IMR-90 (cell line): ENCODE data around the gene UBL4A. TPM values are rescaled to one million over a fixed set of nuclear protein-coding genes. Genes with fewer than 3 reads are reported as not detected.

Source experiments
- ATAC-seq: fragments of 200-7000 bp; cut with Tn5 transposase; 2 replicates; pipeline ENCODE4 v1.9.1; 2020; ENCODE audit warnings: low read depth, mild to moderate bottlenecking, moderate library complexity
- BruUV-seq: library from RNA; stranded (reverse); fragments of 400-500 nt; replicated peaks from 2 replicates; lab custom pipeline; 2021; lab: Mats Ljungman, UMichigan
- CTCF ChIA-PET: fragments of 300-600 bp; formaldehyde crosslinking; extraction: SDS; loops from one replicate; lab custom pipeline; 2021; ENCODE audit warnings: antibody characterized with exemption; lab: Yijun Ruan, JAX
- POLR2A ChIA-PET: fragments of 300-600 bp; sonication (Branson Sonifier 250); formaldehyde crosslinking; loops from one replicate; lab custom pipeline; 2022; ENCODE audit warnings: antibody characterized with exemption; ENCODE audit not compliant: unreplicated experiment; lab: Charles Lee
- DNase-seq: peaks from one replicate; pipeline ENCODE4 v3.0.0; 2013
- H2AFZ ChIP-seq: replicated peaks from 2 replicates; pipeline ENCODE3; 2013; ENCODE audit warnings: low read length, mild to moderate bottlenecking; ENCODE audit not compliant: poor library complexity
- H2AK5ac ChIP-seq: 2 replicates; pipeline ENCODE4 v1.6.1; 2013; ENCODE audit warnings: low read depth, low read length, inconsistent platforms
- H2AK9ac ChIP-seq: replicated peaks from 2 replicates; pipeline ENCODE3; 2013; ENCODE audit warnings: mild to moderate bottlenecking, low read depth, low read length, moderate library complexity; ENCODE audit not compliant: poor library complexity
- H2BK120ac ChIP-seq: 2 replicates; pipeline ENCODE4 v1.6.1; 2013; ENCODE audit warnings: low read depth, low read length, inconsistent platforms
- H2BK15ac ChIP-seq: 3 replicates; pipeline ENCODE4 v1.6.1; 2013; ENCODE audit warnings: low read depth, low read length, inconsistent platforms
- H2BK20ac ChIP-seq: 2 replicates; pipeline ENCODE4 v1.6.1; 2013; ENCODE audit warnings: low read depth, mild to moderate bottlenecking, inconsistent platforms, low read length, moderate library complexity
- H2BK5ac ChIP-seq: 2 replicates; pipeline ENCODE4 v1.6.1; 2013; ENCODE audit warnings: mild to moderate bottlenecking, low read depth, low read length, inconsistent platforms; ENCODE audit not compliant: poor library complexity, severe bottlenecking
- H3K14ac ChIP-seq: replicated peaks from 2 replicates; pipeline ENCODE4 v1.6.1; 2013; ENCODE audit warnings: low read depth, low read length, inconsistent platforms
- H3K18ac ChIP-seq: 2 replicates; pipeline ENCODE4 v1.6.1; 2013; ENCODE audit warnings: low read depth, low read length, control low read depth
- H3K23ac ChIP-seq: 2 replicates; pipeline ENCODE4 v1.6.1; 2013; ENCODE audit warnings: low read depth, low read length, inconsistent platforms
- H3K27ac ChIP-seq: 2 replicates; pipeline ENCODE4 v1.5.1; 2013; ENCODE audit warnings: mild to moderate bottlenecking, control low read depth, low read length; ENCODE audit not compliant: insufficient read depth
- H3K27me3 ChIP-seq: 2 replicates; pipeline ENCODE4 v1.6.1; 2013; ENCODE audit warnings: low read length; ENCODE audit not compliant: control insufficient read depth, insufficient read depth
- H3K36me3 ChIP-seq: 2 replicates; pipeline ENCODE4 v1.6.1; 2013; ENCODE audit warnings: low read length, mixed read lengths; ENCODE audit not compliant: control insufficient read depth, insufficient read depth
- H3K4ac ChIP-seq: 2 replicates; pipeline ENCODE4 v1.6.1; 2013; ENCODE audit warnings: low read depth, low read length, inconsistent platforms
- H3K4me1 ChIP-seq: 2 replicates; pipeline ENCODE4 v1.6.1; 2013; ENCODE audit warnings: low read length, mixed read lengths; ENCODE audit not compliant: control insufficient read depth, insufficient read depth
- H3K4me2 ChIP-seq: 2 replicates; pipeline ENCODE4 v1.6.1; 2013; ENCODE audit warnings: low read depth, mild to moderate bottlenecking, control low read depth, low read length, moderate library complexity
- H3K4me3 ChIP-seq: 2 replicates; pipeline ENCODE4 v1.5.1; 2013; ENCODE audit warnings: low read depth, mild to moderate bottlenecking, control low read depth, low read length, moderate library complexity; ENCODE audit not compliant: insufficient read depth
- H3K56ac ChIP-seq: 2 replicates; pipeline ENCODE4 v1.6.1; 2013; ENCODE audit warnings: low read length, inconsistent platforms; ENCODE audit not compliant: insufficient read depth; ENCODE audit errors: extremely low read depth
- H3K79me1 ChIP-seq, 2 experiments: 2 replicates each; pipeline ENCODE4 v1.6.1; 2013; ENCODE audit warnings: low read length in 2 of 2, inconsistent platforms in 1 of 2, low read depth in 1 of 2
- H3K9ac ChIP-seq: 2 replicates; pipeline ENCODE4 v1.6.1; 2013; ENCODE audit warnings: low read depth, low read length, control low read depth
- H3K9me1 ChIP-seq: 2 replicates; pipeline ENCODE4 v1.6.1; 2013; ENCODE audit warnings: low read length, inconsistent platforms; ENCODE audit not compliant: insufficient read depth
- H3K9me3 ChIP-seq: 2 replicates; pipeline ENCODE4 v1.6.1; 2013; ENCODE audit warnings: low read length; ENCODE audit not compliant: control insufficient read depth, insufficient read depth
- H4K20me1 ChIP-seq: 2 replicates; pipeline ENCODE4 v1.6.1; 2013; ENCODE audit warnings: low read length, inconsistent platforms; ENCODE audit not compliant: insufficient read depth
- H4K5ac ChIP-seq: 2 replicates; pipeline ENCODE4 v1.6.1; 2013; ENCODE audit warnings: mild to moderate bottlenecking, low read depth, low read length, control low read depth
- H4K8ac ChIP-seq, 2 experiments: 2 replicates each; pipeline ENCODE4 v1.6.1; 2013; ENCODE audit warnings: low read depth in 2 of 2, low read length in 2 of 2, control low read depth in 1 of 2, inconsistent platforms in 1 of 2
- H4K91ac ChIP-seq: 2 replicates; pipeline ENCODE4 v1.6.1; 2013; ENCODE audit warnings: low read depth, low read length, inconsistent platforms; ENCODE audit not compliant: insufficient read depth
- BHLHE40 ChIP-seq: fragments of 150-350 bp; IDR thresholded peaks from 2 replicates; pipeline ENCODE4 v1.6.1; 2016; ENCODE audit warnings: mild to moderate bottlenecking, low read depth, low read length
- CEBPB ChIP-seq: IDR thresholded peaks from 2 replicates; pipeline ENCODE4 v1.6.1; 2012; ENCODE audit warnings: low read depth, low read length, improper control_type of control experiment
- NFE2L2 ChIP-seq: fragments of 150-350 bp; IDR thresholded peaks from 2 replicates; pipeline ENCODE4 v1.6.1; 2016; ENCODE audit warnings: low read depth, mild to moderate bottlenecking, low read length
- WGBS, 2 experiments: methylation state at CpG; one replicate each; pipeline versions ENCODE4 v1.1.5 to v1.1.7; 2013; ENCODE audit warnings: missing lambda C conversion rate in 2 of 2; ENCODE audit not compliant: insufficient read length in 1 of 2; ENCODE audit errors: extremely low coverage in 2 of 2; 5-methylcytosine and 5-hydroxymethylcytosine counted together
- dilution Hi-C: fragments of 300-500 bp; cut with HindIII; formaldehyde crosslinking; loops from one replicate; pipeline ENCODE4 v1.14.3; 2018; ENCODE audit warnings: low sequenced_read_pairs; ENCODE audit not compliant: unreplicated experiment
- in situ Hi-C: fragments of 300-500 bp; cut with MboI; formaldehyde crosslinking; loops from 3 replicates; pipeline ENCODE4 v1.14.3; 2019; ENCODE audit warnings: low sequenced_read_pairs, inconsistent platforms, mixed read lengths
- intact Hi-C: fragments of 100-400 bp; cut with micrococcal nuclease; formaldehyde crosslinking; loops from 2 replicates; pipeline ENCODE4 v1.10.0; 2022
- polyA plus RNA-seq, 3 experiments: library from polyadenylated mRNA; depleted of rRNA; stranded (reverse); fragments of >200 nt; gene quantifications; 2 replicates each; pipeline ENCODE4 v1.2.3, GENCODE V29; 2012; ENCODE audit warnings: low replicate concordance in 1 of 3
- total RNA-seq: library from RNA; depleted of rRNA; stranded (reverse); fragments of >200 nt; gene quantifications from 2 replicates; pipeline ENCODE4 v1.2.3, GENCODE V29; 2012
- TF ChIP-seq, protein P1 (sequence below): conservative IDR thresholded peaks from 2 replicates; pipeline ENCODE4 v1.5.1; 2012; ENCODE audit warnings: mild to moderate bottlenecking, low read depth, low read length, improper control_type of control experiment

Gene UBL4A
- total and polyA plus RNA-seq, 2 of the 4 experiments (the other 2 are of a cell fraction): 24.6 to 28.3 TPM

GRCh38 chrX:154482786-154483185 is 3.6 kb downstream of the UBL4A start:
- H2AK5ac ChIP-seq: no peak overlapping the region
- H3K14ac ChIP-seq: no peak overlapping the region
- H3K27ac ChIP-seq: no peak overlapping the region
- H3K9me3 ChIP-seq: no peaks in the 10 kb centered on the region
- no peak overlapping the region for H3K18ac ChIP-seq
- no peak overlapping the region for H2BK5ac ChIP-seq
- in situ Hi-C loops: no loop called here
- H4K91ac ChIP-seq: no peak overlapping the region
- H3K4me2 ChIP-seq: no peak overlapping the region
- H4K20me1 ChIP-seq: peaks cover 4% of the 10 kb centered on the region; the same call in 1 of the 2 replicates
- BruUV-seq: no TSS peak
- no peak overlapping the region for H3K9ac ChIP-seq
- 67% methylated on average over 5 of the region's 7 CpGs; no CpG with 5 or more reads in 1 of the 2 experiments for WGBS, 2 experiments
- H3K36me3 ChIP-seq: peaks cover 12% of the 10 kb centered on the region; the same call in 1 of the 2 replicates
- no peak overlapping the region for H3K23ac ChIP-seq
- H2AK9ac ChIP-seq: no peak overlapping the region
- H3K79me1 ChIP-seq: peaks cover 3 to 21% of the 10 kb centered on the region in 2 experiments; a peak in 3 of 4 replicates
- ATAC-seq (no peak), DNase-seq (no peak)
- H3K4ac ChIP-seq: no peak overlapping the region
- intact Hi-C loops: no loop called here
- CTCF ChIA-PET: no interaction called here
- TF ChIP-seq NFE2L2 (no peak), CEBPB (no peak), BHLHE40 (no peak)
- TF ChIP-seq, protein P1, sequence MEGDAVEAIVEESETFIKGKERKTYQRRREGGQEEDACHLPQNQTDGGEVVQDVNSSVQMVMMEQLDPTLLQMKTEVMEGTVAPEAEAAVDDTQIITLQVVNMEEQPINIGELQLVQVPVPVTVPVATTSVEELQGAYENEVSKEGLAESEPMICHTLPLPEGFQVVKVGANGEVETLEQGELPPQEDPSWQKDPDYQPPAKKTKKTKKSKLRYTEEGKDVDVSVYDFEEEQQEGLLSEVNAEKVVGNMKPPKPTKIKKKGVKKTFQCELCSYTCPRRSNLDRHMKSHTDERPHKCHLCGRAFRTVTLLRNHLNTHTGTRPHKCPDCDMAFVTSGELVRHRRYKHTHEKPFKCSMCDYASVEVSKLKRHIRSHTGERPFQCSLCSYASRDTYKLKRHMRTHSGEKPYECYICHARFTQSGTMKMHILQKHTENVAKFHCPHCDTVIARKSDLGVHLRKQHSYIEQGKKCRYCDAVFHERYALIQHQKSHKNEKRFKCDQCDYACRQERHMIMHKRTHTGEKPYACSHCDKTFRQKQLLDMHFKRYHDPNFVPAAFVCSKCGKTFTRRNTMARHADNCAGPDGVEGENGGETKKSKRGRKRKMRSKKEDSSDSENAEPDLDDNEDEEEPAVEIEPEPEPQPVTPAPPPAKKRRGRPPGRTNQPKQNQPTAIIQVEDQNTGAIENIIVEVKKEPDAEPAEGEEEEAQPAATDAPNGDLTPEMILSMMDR: no peak
- dilution Hi-C loops: no loop called here
- H2AFZ ChIP-seq: no peak overlapping the region
- H3K4me1 ChIP-seq: peaks cover 2% of the 10 kb centered on the region; the same call in 1 of the 2 replicates
- no peak overlapping the region for H4K8ac ChIP-seq
- POLR2A ChIA-PET: no interaction called here
- H3K56ac ChIP-seq: no peak overlapping the region
- H4K5ac ChIP-seq: no peak overlapping the region
- no peaks in the 10 kb centered on the region for H3K9me1 ChIP-seq
- no peak overlapping the region for H3K4me3 ChIP-seq
- no peak overlapping the region for H2BK20ac ChIP-seq
- H2BK120ac ChIP-seq: no peak overlapping the region
- no peaks in the 10 kb centered on the region for H3K27me3 ChIP-seq
- no peak overlapping the region for H2BK15ac ChIP-seq
